DOHH2 (cell line): ENCODE data around the gene BANP.
"Not testable (repeated sequence)": the region's sequence is repeated elsewhere in the genome, so short reads cannot be mapped to it uniquely, and the experiment has no call there.

Experiments
- CTCF ChIP-seq: fragments of 200-600 bp; sonication (generic); IDR thresholded peaks from one replicate; pipeline ENCODE4 v1.5.1; 2014; ENCODE audit warnings: antibody characterized with exemption, mild to moderate bottlenecking, low read depth, low read length; ENCODE audit not compliant: poor library complexity, severe bottlenecking
- EZH2phosphoT487 ChIP-seq: fragments of 200-600 bp; sonication (generic); IDR thresholded peaks from 2 replicates; pipeline ENCODE4 v1.6.1; 2017; ENCODE audit warnings: borderline replicate concordance, mild to moderate bottlenecking, antibody characterized with exemption, low read length, moderate library complexity, mixed read lengths

GRCh38 chr16:88019041-88019820 is 68.0 kb downstream of the BANP start:
- TF ChIP-seq CTCF, EZH2phosphoT487: not testable (repeated sequence)
